GM12801 (cell line): ENCODE results near the gene ZNF19.

Source experiments
- TF ChIP-seq, protein P1 (sequence below): IDR thresholded peaks from one replicate; pipeline ENCODE4 v1.5.1; 2011; ENCODE audit warnings: control low read depth; ENCODE audit not compliant: insufficient read length; ENCODE audit errors: extremely low read depth

Gene ZNF19

GRCh38 chr16:71460236-71460635 is 28.9 kb downstream of the ZNF19 start:
- TF ChIP-seq, protein P1, sequence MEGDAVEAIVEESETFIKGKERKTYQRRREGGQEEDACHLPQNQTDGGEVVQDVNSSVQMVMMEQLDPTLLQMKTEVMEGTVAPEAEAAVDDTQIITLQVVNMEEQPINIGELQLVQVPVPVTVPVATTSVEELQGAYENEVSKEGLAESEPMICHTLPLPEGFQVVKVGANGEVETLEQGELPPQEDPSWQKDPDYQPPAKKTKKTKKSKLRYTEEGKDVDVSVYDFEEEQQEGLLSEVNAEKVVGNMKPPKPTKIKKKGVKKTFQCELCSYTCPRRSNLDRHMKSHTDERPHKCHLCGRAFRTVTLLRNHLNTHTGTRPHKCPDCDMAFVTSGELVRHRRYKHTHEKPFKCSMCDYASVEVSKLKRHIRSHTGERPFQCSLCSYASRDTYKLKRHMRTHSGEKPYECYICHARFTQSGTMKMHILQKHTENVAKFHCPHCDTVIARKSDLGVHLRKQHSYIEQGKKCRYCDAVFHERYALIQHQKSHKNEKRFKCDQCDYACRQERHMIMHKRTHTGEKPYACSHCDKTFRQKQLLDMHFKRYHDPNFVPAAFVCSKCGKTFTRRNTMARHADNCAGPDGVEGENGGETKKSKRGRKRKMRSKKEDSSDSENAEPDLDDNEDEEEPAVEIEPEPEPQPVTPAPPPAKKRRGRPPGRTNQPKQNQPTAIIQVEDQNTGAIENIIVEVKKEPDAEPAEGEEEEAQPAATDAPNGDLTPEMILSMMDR: no peak

GRCh38 chr16:71459510-71459909 is 29.6 kb downstream of the ZNF19 start:
- TF ChIP-seq, protein P1: no peak

DNA sequence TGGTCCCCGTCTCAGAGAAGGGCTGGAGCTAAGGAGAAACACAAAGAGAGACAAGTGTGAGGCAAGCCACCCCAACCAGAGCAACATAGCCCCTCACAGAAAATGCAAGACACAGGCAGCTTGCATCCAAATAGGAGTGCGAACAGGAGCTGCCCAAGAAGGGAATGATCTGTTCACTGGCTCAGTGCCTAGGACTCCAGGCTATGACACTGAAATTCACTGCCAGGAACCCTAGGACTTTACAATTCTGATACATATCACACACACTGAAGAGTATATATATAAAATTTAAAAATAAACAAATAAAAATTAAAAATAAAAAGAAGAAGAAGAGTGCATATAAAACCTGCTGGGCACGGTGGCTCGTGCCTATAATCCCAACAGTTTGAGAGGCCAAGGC is 32.3 kb downstream of the ZNF19 start:
- TF ChIP-seq, protein P1: no peak

DNA sequence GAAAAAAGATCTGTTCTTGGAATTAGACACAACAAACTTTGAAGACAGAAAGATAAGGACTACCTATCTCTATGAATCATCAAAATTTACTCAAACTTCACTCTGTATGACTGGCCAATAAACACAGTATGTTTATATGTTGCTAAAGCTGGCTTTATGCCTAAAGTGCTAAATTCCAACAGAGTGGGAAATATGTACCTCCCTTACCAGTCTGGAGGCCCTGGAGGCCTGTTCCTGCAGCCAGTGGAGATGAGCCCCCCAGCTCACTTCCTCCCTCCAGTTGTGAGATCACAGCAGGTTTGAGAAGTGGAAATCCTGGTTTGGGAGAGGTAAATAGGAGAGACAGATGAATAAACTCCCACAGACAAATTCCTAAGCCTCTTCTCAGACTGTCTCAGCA is 36.1 kb downstream of the ZNF19 start:
- TF ChIP-seq, protein P1: no peak

GRCh38 chr16:71449020-71449419 is 40.1 kb downstream of the ZNF19 start:
- TF ChIP-seq, protein P1: no peak

DNA sequence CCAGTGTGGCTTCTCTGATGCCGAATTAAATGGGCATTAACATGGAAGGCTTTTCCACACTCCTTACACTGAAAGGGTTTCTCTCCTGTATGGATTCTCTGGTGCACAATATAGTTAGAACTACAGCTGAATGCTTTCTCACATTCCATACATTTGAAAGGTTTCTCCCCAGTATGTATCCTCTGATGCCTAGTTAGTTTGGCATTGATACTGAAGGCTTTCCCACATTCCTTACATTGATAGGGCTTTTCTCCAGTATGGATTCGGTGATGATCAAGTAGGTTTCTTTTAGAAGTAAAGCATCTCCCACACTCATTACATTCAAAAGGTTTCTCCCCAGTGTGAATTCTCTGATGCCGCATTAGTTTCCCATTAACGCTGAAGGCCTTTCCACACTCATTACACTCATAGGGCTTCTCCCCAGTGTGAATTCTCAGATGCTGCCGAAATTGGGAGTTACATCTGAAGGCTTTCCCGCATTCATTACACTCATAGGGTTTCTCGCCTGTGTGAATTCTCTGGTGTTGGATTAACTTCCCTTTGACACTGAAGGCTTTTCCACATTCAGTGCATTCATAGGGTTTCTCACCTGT is 40.8 kb downstream of the ZNF19 start:
- TF ChIP-seq, protein P1: no peak

DNA sequence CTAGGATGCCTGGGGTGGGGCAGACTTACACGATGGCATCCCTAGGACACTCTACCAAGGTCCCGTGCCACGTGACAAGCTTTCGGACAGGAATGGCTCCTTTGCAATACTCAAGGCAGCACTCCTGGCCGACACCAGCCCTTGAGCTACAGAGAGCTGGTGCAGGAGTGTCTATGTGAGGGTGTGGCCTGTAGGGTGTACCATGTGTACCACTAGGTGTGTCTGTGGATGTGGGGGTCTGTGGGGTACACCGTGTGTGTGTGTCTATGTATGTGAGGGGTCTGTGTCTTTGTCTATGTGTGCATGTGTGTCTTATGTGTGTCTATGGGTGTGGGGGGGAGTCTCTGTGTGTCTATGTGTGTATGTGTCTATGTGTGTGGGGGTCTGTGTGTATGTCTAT is 45.4 kb downstream of the ZNF19 start:
- TF ChIP-seq, protein P1: no peak
